ENCODE measurements around the gene MAGIX.
A peak's percentile ranks its signal among the peaks of the same experiment; 100 is the strongest.

MAGIX gene

DNA sequence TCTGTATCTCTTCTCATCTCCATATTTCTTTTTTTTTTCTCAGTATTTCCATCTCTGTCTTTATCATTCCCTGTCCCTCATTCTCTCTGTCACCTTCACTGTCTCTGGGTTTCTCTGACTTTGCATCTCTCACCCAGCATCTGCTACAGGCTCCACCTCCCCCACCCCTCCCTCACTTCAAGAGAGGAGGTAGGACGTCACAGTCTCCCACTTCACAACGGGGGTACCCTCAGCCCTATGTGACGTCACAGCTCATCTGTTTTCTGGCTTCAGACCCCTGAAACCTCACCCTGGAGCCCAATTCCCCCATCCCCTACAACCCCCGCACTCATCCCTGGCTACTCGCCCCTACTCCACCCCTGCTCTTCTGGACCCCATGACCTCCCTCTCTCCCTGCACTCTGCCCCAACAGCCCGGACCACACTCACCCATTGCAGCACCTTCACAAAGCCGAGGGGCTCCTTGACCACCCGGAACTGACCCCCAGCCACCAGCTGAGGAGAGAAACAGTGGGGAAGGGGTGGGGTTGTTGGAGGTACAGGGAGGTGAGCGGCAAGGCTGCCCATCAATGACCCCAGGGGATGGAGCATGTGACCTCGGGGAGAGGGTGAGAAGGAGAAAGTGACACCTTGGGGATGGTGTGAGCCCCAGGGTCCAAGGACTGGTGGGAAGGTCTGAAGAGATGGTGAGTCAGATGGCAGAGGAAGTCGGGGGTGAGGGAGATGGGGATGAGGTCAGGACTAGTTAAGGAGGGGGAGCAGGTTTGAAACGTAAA is 36.2 kb downstream of the MAGIX start:
- peaks cover 8% of the 10 kb centered on the region; the same call in 1 of the 2 replicates for H3K27me3 ChIP-seq (ENCODE audit: insufficient read depth, low read length)
- H3K9me3 ChIP-seq (ENCODE audit: insufficient read depth, low read depth, low read length), result no peaks in the 10 kb centered on the region
- H3K4me1 ChIP-seq (ENCODE audit: insufficient read depth, low read length), result no peaks in the 10 kb centered on the region
- 24% methylated on average over 11 of the region's 12 CpGs for WGBS
- H3K9ac ChIP-seq (ENCODE audit: low read depth, low read length), result no peak overlapping the region
- no peak overlapping the region for H3K27ac ChIP-seq (ENCODE audit: low read depth, low read length)
- no peaks in the 10 kb centered on the region for H3K36me3 ChIP-seq (ENCODE audit: insufficient read depth, low read length)
- H3K4me3 ChIP-seq (ENCODE audit: low read length), result peak overlapping the region; percentile 49

- Histone ChIP-seq H3K4me3 (ENCODE audit: low read length) (peak overlapping the region; percentile 49), H3K27ac (ENCODE audit: low read depth, low read length) (no peak overlapping the region), H3K9me3 (ENCODE audit: insufficient read depth, low read depth, low read length) (no peaks in the 10 kb centered on the region), H3K4me1 (ENCODE audit: insufficient read depth, low read length) (no peaks in the 10 kb centered on the region), H3K9ac (ENCODE audit: low read depth, low read length) (no peak overlapping the region), H3K27me3 (ENCODE audit: insufficient read depth, low read length) (peaks cover 8% of the 10 kb centered on the region; the same call in 1 of the 2 replicates), H3K36me3 (ENCODE audit: insufficient read depth, low read length) (no peaks in the 10 kb centered on the region)
- 12% methylated on average over 11 of the region's 11 CpGs for WGBS
Measured at GRCh38 chrX:49199315-49199595, 36.7 kb downstream of the MAGIX start.

DNA sequence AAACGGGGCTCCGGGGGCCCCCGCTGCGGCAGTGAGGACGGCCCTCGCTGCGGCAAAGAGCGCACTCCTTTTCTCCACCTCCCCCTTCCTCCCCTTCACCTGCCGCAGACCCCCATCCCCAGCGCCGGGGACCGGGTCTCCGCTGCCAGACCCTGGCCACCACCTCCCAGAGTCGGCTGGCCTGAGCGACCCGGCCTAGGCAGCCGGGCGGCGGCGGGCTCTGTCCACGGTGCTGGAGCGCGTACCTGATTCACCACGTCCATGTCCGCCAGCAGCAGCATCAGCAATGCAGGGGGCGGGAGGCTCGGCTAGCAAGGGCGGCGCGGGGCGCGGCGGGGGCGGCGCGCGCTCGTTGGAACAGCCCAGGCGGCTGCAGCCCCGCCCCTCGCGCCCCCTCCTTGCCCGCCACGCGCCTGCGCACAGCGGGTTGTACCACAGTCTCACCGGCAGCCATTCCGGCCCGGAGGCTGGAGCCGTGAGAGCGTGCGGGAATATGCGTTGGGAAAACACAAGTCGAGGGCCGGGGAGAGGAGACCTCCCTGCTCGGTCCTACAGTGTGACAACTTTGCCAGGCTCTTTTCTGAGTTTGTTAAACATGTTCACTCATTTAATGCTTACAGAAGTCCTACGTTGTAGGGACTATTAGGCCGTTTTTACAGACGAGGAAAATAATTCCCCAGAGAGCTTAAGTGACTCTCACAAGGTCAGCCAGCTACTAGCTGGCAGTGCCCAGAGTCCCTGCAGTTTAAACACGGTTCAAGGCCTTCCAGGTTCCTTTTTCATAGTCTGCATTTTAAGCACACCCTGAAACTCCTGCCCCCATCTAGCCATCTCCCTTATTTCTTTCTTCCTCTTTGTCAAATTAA is 37.6 kb downstream of the MAGIX start, which contains the start of gene SYP:
Gene SYP, minus strand, starts transcription at position 288 of the 866 bp plus-strand sequence. Its CDS starts 7 bp downstream, at position 281.
- no peak within 1 kb of the TSS for H3K9ac ChIP-seq (ENCODE audit: low read depth, low read length)
- WGBS, result 3% methylated on average over 60 of the region's 61 CpGs
- peaks cover 8% of the 10 kb centered on the region; the same call in 1 of the 2 replicates for H3K27me3 ChIP-seq (ENCODE audit: insufficient read depth, low read length)
- no peaks in the 10 kb centered on the region for H3K9me3 ChIP-seq (ENCODE audit: insufficient read depth, low read depth, low read length)
- peak within 1 kb of the TSS; percentile 49 for H3K4me3 ChIP-seq (ENCODE audit: low read length)
- H3K36me3 ChIP-seq (ENCODE audit: insufficient read depth, low read length), result no peaks in the 10 kb centered on the region
- 0 out of 2 replicates have a peak within 1 kb of the TSS, but pooled peaks have one; percentile 4 for H3K27ac ChIP-seq (ENCODE audit: low read depth, low read length)
- no peaks in the 10 kb centered on the region for H3K4me1 ChIP-seq (ENCODE audit: insufficient read depth, low read length)

DNA sequence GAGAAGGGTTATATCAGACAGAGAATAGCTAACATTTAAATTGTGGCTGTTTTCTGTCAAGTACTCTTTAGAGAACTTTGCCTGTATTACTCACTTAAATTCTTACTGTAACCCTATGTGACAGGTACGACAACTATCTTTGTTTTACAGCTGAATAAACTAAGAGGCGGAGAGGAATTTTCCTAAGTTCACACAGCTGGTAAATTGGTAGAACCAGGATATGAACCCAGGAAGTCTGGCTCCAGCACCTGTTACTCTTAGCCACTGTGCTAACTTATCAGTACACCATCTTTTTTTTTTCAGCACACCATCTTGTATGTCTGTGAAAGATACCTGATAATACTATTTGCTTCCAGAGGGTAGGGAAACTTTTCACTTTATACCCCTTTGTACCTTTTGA is 39.5 kb downstream of the MAGIX start:
- H3K9ac ChIP-seq (ENCODE audit: low read depth, low read length), result no peak overlapping the region
- no peak overlapping the region for H3K4me3 ChIP-seq (ENCODE audit: low read length)
- WGBS, result 95% methylated on average over 2 of the region's 2 CpGs
- no peaks in the 10 kb centered on the region for H3K36me3 ChIP-seq (ENCODE audit: insufficient read depth, low read length)
- no peak overlapping the region for H3K27ac ChIP-seq (ENCODE audit: low read depth, low read length)
- H3K27me3 ChIP-seq (ENCODE audit: insufficient read depth, low read length), result peaks cover 8% of the 10 kb centered on the region; the same call in 1 of the 2 replicates
- H3K9me3 ChIP-seq (ENCODE audit: insufficient read depth, low read depth, low read length), result no peaks in the 10 kb centered on the region
- no peaks in the 10 kb centered on the region for H3K4me1 ChIP-seq (ENCODE audit: insufficient read depth, low read length)

GRCh38 chrX:49203536-49203935 is 41.0 kb downstream of the MAGIX start:
- 75% methylated on average over 3 of the region's 3 CpGs for WGBS
- Histone ChIP-seq H3K27me3 (ENCODE audit: insufficient read depth, low read length) (peaks cover 8% of the 10 kb centered on the region; the same call in 1 of the 2 replicates), H3K9me3 (ENCODE audit: insufficient read depth, low read depth, low read length) (no peaks in the 10 kb centered on the region), H3K36me3 (ENCODE audit: insufficient read depth, low read length) (no peaks in the 10 kb centered on the region), H3K4me1 (ENCODE audit: insufficient read depth, low read length) (no peaks in the 10 kb centered on the region), H3K27ac (ENCODE audit: low read depth, low read length) (no peak overlapping the region), H3K9ac (ENCODE audit: low read depth, low read length) (no peak overlapping the region), H3K4me3 (ENCODE audit: low read length) (no peak overlapping the region)

DNA sequence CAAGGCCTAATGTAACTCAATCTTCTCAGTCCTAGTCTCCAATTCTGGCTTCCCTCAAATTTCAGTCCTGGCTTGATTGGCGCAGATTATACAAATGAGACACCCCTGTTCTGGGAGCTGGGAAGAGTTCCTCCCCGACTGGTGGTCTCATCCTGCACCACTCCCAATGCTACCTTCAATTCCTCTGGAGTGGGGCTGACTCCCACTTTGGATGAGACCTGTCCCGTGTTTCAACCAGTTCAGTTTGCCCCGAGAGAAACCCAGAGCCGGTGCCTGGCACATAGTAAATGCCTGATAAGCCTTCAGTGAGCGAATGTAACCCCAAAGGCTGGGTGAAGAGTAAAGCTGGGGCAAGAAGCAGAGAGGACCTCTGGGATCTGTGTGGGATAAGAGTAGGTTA is 41.5 kb downstream of the MAGIX start:
- H3K9ac ChIP-seq (ENCODE audit: low read depth, low read length), result no peak overlapping the region
- H3K27me3 ChIP-seq (ENCODE audit: insufficient read depth, low read length), result 0 out of 2 replicates have a peak, but pooled peaks cover 6% of the 10 kb centered on the region
- no peaks in the 10 kb centered on the region for H3K4me1 ChIP-seq (ENCODE audit: insufficient read depth, low read length)
- no peaks in the 10 kb centered on the region for H3K36me3 ChIP-seq (ENCODE audit: insufficient read depth, low read length)
- no peaks in the 10 kb centered on the region for H3K9me3 ChIP-seq (ENCODE audit: insufficient read depth, low read depth, low read length)
- no peak overlapping the region for H3K27ac ChIP-seq (ENCODE audit: low read depth, low read length)
- no peak overlapping the region for H3K4me3 ChIP-seq (ENCODE audit: low read length)
- 94% methylated on average over 6 of the region's 6 CpGs for WGBS

DNA sequence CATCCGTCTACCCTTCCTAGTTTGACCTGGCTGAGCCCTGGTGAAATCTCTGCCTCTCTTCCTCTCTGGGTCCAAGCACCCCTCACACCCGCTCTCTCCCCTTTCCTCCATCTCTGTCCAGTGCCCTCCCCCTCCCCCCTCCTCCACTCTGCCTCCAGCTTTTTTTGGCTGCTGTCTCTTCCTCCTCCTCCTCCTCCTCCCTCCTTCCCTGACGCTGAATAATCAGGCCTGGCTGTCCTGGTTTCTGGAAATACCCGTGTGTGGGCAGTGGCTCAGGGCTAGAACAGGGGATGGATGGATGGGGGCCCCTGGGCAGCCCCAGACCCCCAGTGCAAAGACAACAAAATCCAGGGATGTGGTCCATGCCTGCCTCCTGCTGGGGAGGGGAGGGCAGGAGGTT is 42.2 kb downstream of the MAGIX start:
- no peak overlapping the region for H3K4me3 ChIP-seq (ENCODE audit: low read length)
- no peaks in the 10 kb centered on the region for H3K9me3 ChIP-seq (ENCODE audit: insufficient read depth, low read depth, low read length)
- no peaks in the 10 kb centered on the region for H3K4me1 ChIP-seq (ENCODE audit: insufficient read depth, low read length)
- WGBS, result 83% methylated on average over 2 of the region's 4 CpGs
- H3K27me3 ChIP-seq (ENCODE audit: insufficient read depth, low read length), result no peaks in the 10 kb centered on the region
- no peak overlapping the region for H3K27ac ChIP-seq (ENCODE audit: low read depth, low read length)
- H3K36me3 ChIP-seq (ENCODE audit: insufficient read depth, low read length), result no peaks in the 10 kb centered on the region
- no peak overlapping the region for H3K9ac ChIP-seq (ENCODE audit: low read depth, low read length)

DNA sequence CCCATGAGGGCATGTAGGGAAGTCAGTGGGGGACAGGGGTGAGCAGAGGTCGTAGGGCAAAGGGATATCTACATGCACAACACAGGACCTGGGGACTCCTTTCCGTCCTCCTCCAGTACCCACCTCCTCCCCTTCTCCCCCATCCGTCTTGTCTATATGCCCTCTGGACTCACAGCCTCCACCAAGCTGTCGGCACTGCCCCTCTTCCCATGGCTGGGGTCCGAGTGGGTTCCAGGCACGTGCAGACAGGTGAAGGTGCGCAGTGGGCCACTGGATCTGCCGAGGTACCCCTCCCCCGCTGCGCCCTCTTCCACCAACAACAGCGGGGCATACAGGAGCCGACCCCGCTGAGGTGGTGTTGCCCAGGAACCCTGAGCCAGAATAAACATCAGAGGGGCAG is 42.9 kb downstream of the MAGIX start:
- Histone ChIP-seq H3K4me1 (ENCODE audit: insufficient read depth, low read length) (no peaks in the 10 kb centered on the region), H3K4me3 (ENCODE audit: low read length) (no peak overlapping the region), H3K9ac (ENCODE audit: low read depth, low read length) (no peak overlapping the region), H3K36me3 (ENCODE audit: insufficient read depth, low read length) (no peaks in the 10 kb centered on the region), H3K27me3 (ENCODE audit: insufficient read depth, low read length) (no peaks in the 10 kb centered on the region), H3K9me3 (ENCODE audit: insufficient read depth, low read depth, low read length) (no peaks in the 10 kb centered on the region), H3K27ac (ENCODE audit: low read depth, low read length) (no peak overlapping the region)
- WGBS, result 91% methylated on average over 12 of the region's 13 CpGs

DNA sequence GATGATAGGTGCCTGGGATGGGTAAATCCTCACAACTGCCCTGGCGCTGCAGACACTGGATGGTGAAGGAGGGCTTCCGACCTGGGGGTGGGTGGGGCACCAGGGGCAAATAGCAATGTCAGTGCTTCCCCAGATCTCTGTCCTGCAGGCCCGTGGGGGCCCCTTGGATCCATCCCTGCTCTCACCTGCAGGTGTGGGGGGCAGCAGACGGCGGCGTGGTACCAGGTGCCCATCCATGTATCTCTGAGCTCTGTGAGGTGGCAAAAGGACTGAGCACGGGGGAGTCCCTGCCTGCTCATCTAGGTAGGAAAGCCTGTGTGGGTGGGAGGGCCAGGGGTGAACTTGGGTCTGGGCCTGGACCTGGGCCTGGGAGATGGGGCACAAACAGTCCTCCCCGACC is 44.0 kb downstream of the MAGIX start:
- no peaks in the 10 kb centered on the region for H3K27me3 ChIP-seq (ENCODE audit: insufficient read depth, low read length)
- no peak overlapping the region for H3K9ac ChIP-seq (ENCODE audit: low read depth, low read length)
- WGBS, result 94% methylated on average over 8 of the region's 8 CpGs
- H3K4me3 ChIP-seq (ENCODE audit: low read length), result no peak overlapping the region
- H3K4me1 ChIP-seq (ENCODE audit: insufficient read depth, low read length), result no peaks in the 10 kb centered on the region
- no peaks in the 10 kb centered on the region for H3K36me3 ChIP-seq (ENCODE audit: insufficient read depth, low read length)
- H3K9me3 ChIP-seq (ENCODE audit: insufficient read depth, low read depth, low read length), result no peaks in the 10 kb centered on the region
- H3K27ac ChIP-seq (ENCODE audit: low read depth, low read length), result no peak overlapping the region

- H3K27me3 ChIP-seq (ENCODE audit: insufficient read depth, low read length), result no peaks in the 10 kb centered on the region
- no peaks in the 10 kb centered on the region for H3K36me3 ChIP-seq (ENCODE audit: insufficient read depth, low read length)
- 88% methylated on average over 5 of the region's 5 CpGs for WGBS
- H3K9ac ChIP-seq (ENCODE audit: low read depth, low read length), result no peak overlapping the region
- H3K27ac ChIP-seq (ENCODE audit: low read depth, low read length), result no peak overlapping the region
- H3K9me3 ChIP-seq (ENCODE audit: insufficient read depth, low read depth, low read length), result no peaks in the 10 kb centered on the region
- H3K4me1 ChIP-seq (ENCODE audit: insufficient read depth, low read length), result no peaks in the 10 kb centered on the region
- no peak overlapping the region for H3K4me3 ChIP-seq (ENCODE audit: low read length)
Measured at GRCh38 chrX:49208399-49208798, 45.8 kb downstream of the MAGIX start.
